Kidney (tissue), 14 donors: ENCODE results near the gene SPEF1. TPM values are rescaled to one million over a fixed set of nuclear protein-coding genes. Genes with fewer than 3 reads are reported as not detected.

Experiments
- DNase-seq, 5 donors: peaks; one replicate each; pipeline ENCODE4 v3.0.0-alpha.2; 2013 to 2020
- FAIRE-seq: peaks from 2 replicates; lab custom pipeline; 2012; peaks lifted over from hg19 to GRCh38; lab: Jason Lieb, UNC
- H3K27ac ChIP-seq, 2 donors: one replicate each; pipeline ENCODE4 v1.7.0; 2013; ENCODE audit warnings: low read depth in 2 of 2, low read length in 2 of 2, inconsistent platforms in 1 of 2
- H3K27me3 ChIP-seq: one replicate; pipeline ENCODE4 v1.7.1; 2013; ENCODE audit warnings: low read length, inconsistent platforms; ENCODE audit not compliant: control insufficient read depth, insufficient read depth
- H3K36me3 ChIP-seq, 3 donors: one replicate each; pipeline versions ENCODE4 v1.7.0 to v1.7.1; 2013; ENCODE audit warnings: low read length in 3 of 3, control low read depth in 1 of 3, inconsistent platforms in 1 of 3; ENCODE audit not compliant: insufficient read depth in 3 of 3, control insufficient read depth in 2 of 3
- H3K4me1 ChIP-seq, 3 donors: one replicate each; pipeline versions ENCODE4 v1.7.0 to v1.7.1; 2013; ENCODE audit warnings: low read length in 3 of 3, inconsistent platforms in 1 of 3, low read depth in 1 of 3; ENCODE audit not compliant: control insufficient read depth in 2 of 3, insufficient read depth in 2 of 3
- H3K4me3 ChIP-seq, 3 donors: one replicate each; pipeline versions ENCODE4 v1.7.0 to v1.8.1; 2013; ENCODE audit warnings: low read length in 3 of 3, control low read depth in 1 of 3, inconsistent platforms in 1 of 3
- H3K9ac ChIP-seq, 3 donors: one replicate each; pipeline versions ENCODE4 v1.7.0 to v1.7.1; 2013; ENCODE audit warnings: low read length in 3 of 3, control low read depth in 1 of 3, inconsistent platforms in 1 of 3
- H3K9me3 ChIP-seq, 3 donors: one replicate each; pipeline versions ENCODE4 v1.7.0 to v1.7.1; 2013; ENCODE audit warnings: low read length in 3 of 3, control low read depth in 1 of 3, inconsistent platforms in 1 of 3; ENCODE audit not compliant: control insufficient read depth in 2 of 3, insufficient read depth in 1 of 3
- CTCF ChIP-seq: IDR thresholded peaks from 3 replicates; pipeline ENCODE4 v1.5.1; 2012; ENCODE audit warnings: mild to moderate bottlenecking, moderate library complexity, borderline replicate concordance; ENCODE audit not compliant: insufficient read depth; ENCODE audit errors: extremely low read depth
- intact Hi-C: fragments of 100-400 bp; cut with DNase I; formaldehyde crosslinking; loops from one replicate; pipeline ENCODE4 v1.11.1; 2022
- polyA plus RNA-seq: library from polyadenylated mRNA; stranded (reverse); fragments of 350-450 nt; fragmentation: Illumina TruSeq; extraction: RNeasy Lipid Tissue Mini Kit (QIAGEN cat#74804); gene quantifications from one replicate; pipeline ENCODE4 v1.2.3, GENCODE V29; 2014; ENCODE audit warnings: low read depth, low replicate concordance; ENCODE audit not compliant: insufficient read depth
- total RNA-seq: library from RNA; stranded (reverse); fragmentation: NEBNext Ultra II Directional; extraction: Animal tissue kit (Norgen Biotek cat#: 25700); gene quantifications from one replicate; pipeline ENCODE4 v1.2.1, GENCODE V29; 2021
- donor health status: control.
- donor health status: control.
- donor health status: control.
- donor health status: control.
- donor health status: control.
- donor health status: DM: yes; HTN: yes; CAD: no.
- donor health status: Normal renal cell carcinoma (clear cell type).

SPEF1 gene
- total and polyA plus RNA-seq, 2 donors from 2014 or later: 3.4 to 3.8 TPM

- H3K9ac ChIP-seq: peak within 1 kb of the TSS in 1 of 3 donors; percentile 19
- H3K4me1 ChIP-seq: peaks cover 0 to 5% (median 2%) of the 10 kb centered on the region in 3 donors
- peak within 1 kb of the TSS; percentile 24 to 46 (median 41) for H3K4me3 ChIP-seq
- no peak for FAIRE-seq
- intact Hi-C loops: no loop called here
- H3K27ac ChIP-seq: peak within 1 kb of the TSS; percentile 43 to 65
- DNase-seq: peak; percentile 57 to 90 (median 69)
- TF ChIP-seq CTCF: no peak
- H3K36me3 ChIP-seq: no peaks in the 10 kb centered on the region
- H3K9me3 ChIP-seq: no peaks in the 10 kb centered on the region
- H3K27me3 ChIP-seq: no peaks in the 10 kb centered on the region
Measured at GRCh38 chr20:3732327-3733118, 48.7 kb downstream of the SPEF1 start, which contains the start of gene HSPA12B. HSPA12B (plus strand) TSS chr20:3732685; CDS start chr20:3738675, 5,990 bp downstream.

- Histone ChIP-seq H3K4me3 (no peak overlapping the region), H3K9me3 (no peaks in the 10 kb centered on the region), H3K27ac (no peak overlapping the region), H3K4me1 (peaks cover 0 to 5% (median 2%) of the 10 kb centered on the region in 3 donors), H3K9ac (no peak overlapping the region), H3K27me3 (no peaks in the 10 kb centered on the region), H3K36me3 (no peaks in the 10 kb centered on the region)
- no peak for FAIRE-seq
- peak in 2 of 5 donors; percentile 28 to 63 for DNase-seq
- intact Hi-C loops: no loop called here
- TF ChIP-seq CTCF: no peak
Measured at GRCh38 chr20:3731944-3732326, 49.3 kb downstream of the SPEF1 start.

GRCh38 chr20:3730803-3731672 is 50.2 kb downstream of the SPEF1 start:
- FAIRE-seq (no peak), DNase-seq (peak in 2 of 5 donors; percentile 23 to 44)
- TF ChIP-seq CTCF: no peak
- no peak overlapping the region for H3K9ac ChIP-seq
- no peaks in the 10 kb centered on the region for H3K27me3 ChIP-seq
- H3K4me3 ChIP-seq: no peak overlapping the region
- intact Hi-C loops: no loop called here
- peaks cover 0 to 5% (median 2%) of the 10 kb centered on the region in 3 donors for H3K4me1 ChIP-seq
- no peak overlapping the region for H3K27ac ChIP-seq
- H3K36me3 ChIP-seq: no peaks in the 10 kb centered on the region
- H3K9me3 ChIP-seq: no peaks in the 10 kb centered on the region
